OCI-LY3 (cell line): ENCODE measurements around the gene IL33.

ENCODE experiments used
- EZH2phosphoT487 ChIP-seq: fragments of 200-600 bp; shearing (Covaris generic); IDR thresholded peaks from 2 replicates; pipeline ENCODE4 v1.6.1; 2018; ENCODE audit warnings: antibody characterized with exemption, mixed run types, low read depth
- TF ChIP-seq, protein P1 (sequence below): fragments of 200-600, 300-600 bp; sonication (generic); IDR thresholded peaks from 2 replicates; pipeline ENCODE4 v1.5.1; 2014; ENCODE audit warnings: antibody characterized with exemption, low read length, low read depth

DNA sequence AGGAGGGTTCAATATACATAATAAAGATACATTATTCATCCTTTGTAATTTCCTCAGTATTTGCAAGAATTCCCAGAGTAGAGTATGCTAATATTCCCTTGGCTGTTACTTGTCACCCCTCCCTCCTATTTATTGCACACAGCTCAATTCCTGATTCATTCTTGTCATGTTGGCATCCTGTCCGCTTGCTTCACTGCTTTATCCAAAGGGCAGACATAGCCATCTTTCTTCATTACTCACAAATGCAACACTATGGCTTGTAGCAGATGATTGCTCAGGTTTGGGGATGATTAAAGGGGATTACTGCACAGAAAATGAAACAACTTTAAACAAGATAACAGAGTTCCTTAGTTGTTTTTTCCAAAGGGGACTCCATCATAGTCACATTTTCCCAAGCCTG, 1.2 kb upstream of the IL33 start:
- TF ChIP-seq EZH2phosphoT487, result no peak
- TF ChIP-seq, protein P1, sequence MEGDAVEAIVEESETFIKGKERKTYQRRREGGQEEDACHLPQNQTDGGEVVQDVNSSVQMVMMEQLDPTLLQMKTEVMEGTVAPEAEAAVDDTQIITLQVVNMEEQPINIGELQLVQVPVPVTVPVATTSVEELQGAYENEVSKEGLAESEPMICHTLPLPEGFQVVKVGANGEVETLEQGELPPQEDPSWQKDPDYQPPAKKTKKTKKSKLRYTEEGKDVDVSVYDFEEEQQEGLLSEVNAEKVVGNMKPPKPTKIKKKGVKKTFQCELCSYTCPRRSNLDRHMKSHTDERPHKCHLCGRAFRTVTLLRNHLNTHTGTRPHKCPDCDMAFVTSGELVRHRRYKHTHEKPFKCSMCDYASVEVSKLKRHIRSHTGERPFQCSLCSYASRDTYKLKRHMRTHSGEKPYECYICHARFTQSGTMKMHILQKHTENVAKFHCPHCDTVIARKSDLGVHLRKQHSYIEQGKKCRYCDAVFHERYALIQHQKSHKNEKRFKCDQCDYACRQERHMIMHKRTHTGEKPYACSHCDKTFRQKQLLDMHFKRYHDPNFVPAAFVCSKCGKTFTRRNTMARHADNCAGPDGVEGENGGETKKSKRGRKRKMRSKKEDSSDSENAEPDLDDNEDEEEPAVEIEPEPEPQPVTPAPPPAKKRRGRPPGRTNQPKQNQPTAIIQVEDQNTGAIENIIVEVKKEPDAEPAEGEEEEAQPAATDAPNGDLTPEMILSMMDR, result no peak
